IMR-90 (cell line): Measurements from ENCODE around the gene SH2D4B. TPM values are rescaled to one million over a fixed set of nuclear protein-coding genes. Genes with fewer than 3 reads are reported as not detected.

ENCODE experiments used
- ATAC-seq: fragments of 200-7000 bp; cut with Tn5 transposase; 2 replicates; pipeline ENCODE4 v1.9.1; 2020; ENCODE audit warnings: low read depth, mild to moderate bottlenecking, moderate library complexity
- BruUV-seq: library from RNA; stranded (reverse); fragments of 400-500 nt; replicated peaks from 2 replicates; lab custom pipeline; 2021; lab: Mats Ljungman, UMichigan
- CTCF ChIA-PET: fragments of 300-600 bp; formaldehyde crosslinking; extraction: SDS; loops from one replicate; lab custom pipeline; 2021; ENCODE audit warnings: antibody characterized with exemption; lab: Yijun Ruan, JAX
- POLR2A ChIA-PET: fragments of 300-600 bp; sonication (Branson Sonifier 250); formaldehyde crosslinking; loops from one replicate; lab custom pipeline; 2022; ENCODE audit warnings: antibody characterized with exemption; ENCODE audit not compliant: unreplicated experiment; lab: Charles Lee
- DNase-seq: peaks from one replicate; pipeline ENCODE4 v3.0.0; 2013
- H2AFZ ChIP-seq: replicated peaks from 2 replicates; pipeline ENCODE3; 2013; ENCODE audit warnings: low read length, mild to moderate bottlenecking; ENCODE audit not compliant: poor library complexity
- H2AK5ac ChIP-seq: 2 replicates; pipeline ENCODE4 v1.6.1; 2013; ENCODE audit warnings: low read depth, low read length, inconsistent platforms
- H2AK9ac ChIP-seq: replicated peaks from 2 replicates; pipeline ENCODE3; 2013; ENCODE audit warnings: mild to moderate bottlenecking, low read depth, low read length, moderate library complexity; ENCODE audit not compliant: poor library complexity
- H2BK120ac ChIP-seq: 2 replicates; pipeline ENCODE4 v1.6.1; 2013; ENCODE audit warnings: low read depth, low read length, inconsistent platforms
- H2BK15ac ChIP-seq: 3 replicates; pipeline ENCODE4 v1.6.1; 2013; ENCODE audit warnings: low read depth, low read length, inconsistent platforms
- H2BK20ac ChIP-seq: 2 replicates; pipeline ENCODE4 v1.6.1; 2013; ENCODE audit warnings: low read depth, mild to moderate bottlenecking, inconsistent platforms, low read length, moderate library complexity
- H2BK5ac ChIP-seq: 2 replicates; pipeline ENCODE4 v1.6.1; 2013; ENCODE audit warnings: mild to moderate bottlenecking, low read depth, low read length, inconsistent platforms; ENCODE audit not compliant: poor library complexity, severe bottlenecking
- H3K14ac ChIP-seq: replicated peaks from 2 replicates; pipeline ENCODE4 v1.6.1; 2013; ENCODE audit warnings: low read depth, low read length, inconsistent platforms
- H3K18ac ChIP-seq: 2 replicates; pipeline ENCODE4 v1.6.1; 2013; ENCODE audit warnings: low read depth, low read length, control low read depth
- H3K23ac ChIP-seq: 2 replicates; pipeline ENCODE4 v1.6.1; 2013; ENCODE audit warnings: low read depth, low read length, inconsistent platforms
- H3K27ac ChIP-seq: 2 replicates; pipeline ENCODE4 v1.5.1; 2013; ENCODE audit warnings: mild to moderate bottlenecking, control low read depth, low read length; ENCODE audit not compliant: insufficient read depth
- H3K27me3 ChIP-seq: 2 replicates; pipeline ENCODE4 v1.6.1; 2013; ENCODE audit warnings: low read length; ENCODE audit not compliant: control insufficient read depth, insufficient read depth
- H3K36me3 ChIP-seq: 2 replicates; pipeline ENCODE4 v1.6.1; 2013; ENCODE audit warnings: low read length, mixed read lengths; ENCODE audit not compliant: control insufficient read depth, insufficient read depth
- H3K4ac ChIP-seq: 2 replicates; pipeline ENCODE4 v1.6.1; 2013; ENCODE audit warnings: low read depth, low read length, inconsistent platforms
- H3K4me1 ChIP-seq: 2 replicates; pipeline ENCODE4 v1.6.1; 2013; ENCODE audit warnings: low read length, mixed read lengths; ENCODE audit not compliant: control insufficient read depth, insufficient read depth
- H3K4me2 ChIP-seq: 2 replicates; pipeline ENCODE4 v1.6.1; 2013; ENCODE audit warnings: low read depth, mild to moderate bottlenecking, control low read depth, low read length, moderate library complexity
- H3K4me3 ChIP-seq: 2 replicates; pipeline ENCODE4 v1.5.1; 2013; ENCODE audit warnings: low read depth, mild to moderate bottlenecking, control low read depth, low read length, moderate library complexity; ENCODE audit not compliant: insufficient read depth
- H3K56ac ChIP-seq: 2 replicates; pipeline ENCODE4 v1.6.1; 2013; ENCODE audit warnings: low read length, inconsistent platforms; ENCODE audit not compliant: insufficient read depth; ENCODE audit errors: extremely low read depth
- H3K79me1 ChIP-seq, 2 experiments: 2 replicates each; pipeline ENCODE4 v1.6.1; 2013; ENCODE audit warnings: low read length in 2 of 2, inconsistent platforms in 1 of 2, low read depth in 1 of 2
- H3K9ac ChIP-seq: 2 replicates; pipeline ENCODE4 v1.6.1; 2013; ENCODE audit warnings: low read depth, low read length, control low read depth
- H3K9me1 ChIP-seq: 2 replicates; pipeline ENCODE4 v1.6.1; 2013; ENCODE audit warnings: low read length, inconsistent platforms; ENCODE audit not compliant: insufficient read depth
- H3K9me3 ChIP-seq: 2 replicates; pipeline ENCODE4 v1.6.1; 2013; ENCODE audit warnings: low read length; ENCODE audit not compliant: control insufficient read depth, insufficient read depth
- H4K20me1 ChIP-seq: 2 replicates; pipeline ENCODE4 v1.6.1; 2013; ENCODE audit warnings: low read length, inconsistent platforms; ENCODE audit not compliant: insufficient read depth
- H4K5ac ChIP-seq: 2 replicates; pipeline ENCODE4 v1.6.1; 2013; ENCODE audit warnings: mild to moderate bottlenecking, low read depth, low read length, control low read depth
- H4K8ac ChIP-seq, 2 experiments: 2 replicates each; pipeline ENCODE4 v1.6.1; 2013; ENCODE audit warnings: low read depth in 2 of 2, low read length in 2 of 2, control low read depth in 1 of 2, inconsistent platforms in 1 of 2
- H4K91ac ChIP-seq: 2 replicates; pipeline ENCODE4 v1.6.1; 2013; ENCODE audit warnings: low read depth, low read length, inconsistent platforms; ENCODE audit not compliant: insufficient read depth
- RFX5 ChIP-seq: IDR thresholded peaks from 2 replicates; pipeline ENCODE4 v1.8.0; 2012; ENCODE audit warnings: low read depth, mild to moderate bottlenecking, low read length, moderate library complexity
- WGBS, 2 experiments: methylation state at CpG; one replicate each; pipeline versions ENCODE4 v1.1.5 to v1.1.7; 2013; ENCODE audit warnings: missing lambda C conversion rate in 2 of 2; ENCODE audit not compliant: insufficient read length in 1 of 2; ENCODE audit errors: extremely low coverage in 2 of 2; 5-methylcytosine and 5-hydroxymethylcytosine counted together
- dilution Hi-C: fragments of 300-500 bp; cut with HindIII; formaldehyde crosslinking; loops from one replicate; pipeline ENCODE4 v1.14.3; 2018; ENCODE audit warnings: low sequenced_read_pairs; ENCODE audit not compliant: unreplicated experiment
- in situ Hi-C: fragments of 300-500 bp; cut with MboI; formaldehyde crosslinking; loops from 3 replicates; pipeline ENCODE4 v1.14.3; 2019; ENCODE audit warnings: low sequenced_read_pairs, inconsistent platforms, mixed read lengths
- intact Hi-C: fragments of 100-400 bp; cut with micrococcal nuclease; formaldehyde crosslinking; loops from 2 replicates; pipeline ENCODE4 v1.10.0; 2022
- polyA plus RNA-seq, 3 experiments: library from polyadenylated mRNA; depleted of rRNA; stranded (reverse); fragments of >200 nt; gene quantifications; 2 replicates each; pipeline ENCODE4 v1.2.3, GENCODE V29; 2012; ENCODE audit warnings: low replicate concordance in 1 of 3
- total RNA-seq: library from RNA; depleted of rRNA; stranded (reverse); fragments of >200 nt; gene quantifications from 2 replicates; pipeline ENCODE4 v1.2.3, GENCODE V29; 2012

SH2D4B gene
- total and polyA plus RNA-seq, 2 of the 4 experiments (the other 2 are of a cell fraction) = not detected

GRCh38 chr10:80608706-80609105, 71.0 kb downstream of the SH2D4B start:
- ChIA-PET CTCF (no interaction called here), POLR2A (no interaction called here)
- Histone ChIP-seq H4K91ac (no peak overlapping the region), H2AK5ac (no peak overlapping the region), H2BK15ac (no peak overlapping the region), H2BK20ac (no peak overlapping the region), H2BK5ac (no peak overlapping the region), H3K4me1 (no peaks in the 10 kb centered on the region), H3K9me3 (no peaks in the 10 kb centered on the region), H3K36me3 (no peaks in the 10 kb centered on the region), H3K9me1 (no peaks in the 10 kb centered on the region), H3K79me1 (no peaks in the 10 kb centered on the region), H4K8ac (no peak overlapping the region), H3K4me2 (no peak overlapping the region), H3K18ac (no peak overlapping the region), H3K27ac (no peak overlapping the region), H3K14ac (no peak overlapping the region), H2AFZ (no peak overlapping the region), H2AK9ac (no peak overlapping the region), H3K56ac (no peak overlapping the region), H3K9ac (no peak overlapping the region), H4K20me1 (no peaks in the 10 kb centered on the region), H3K4ac (no peak overlapping the region), H3K4me3 (no peak overlapping the region), H4K5ac (no peak overlapping the region), H3K27me3 (peaks cover 3% of the 10 kb centered on the region; the same call in 1 of the 2 replicates), H3K23ac (no peak overlapping the region), H2BK120ac (no peak overlapping the region)
- BruUV-seq = no TSS peak
- ATAC-seq (no peak), DNase-seq (no peak)
- in situ Hi-C loops (no loop called here), intact Hi-C loops (no loop called here), dilution Hi-C loops (no loop called here)
- no peak for TF ChIP-seq RFX5
- 20% methylated on average over 1 of the region's 11 CpGs; no CpG with 5 or more reads in 1 of the 2 experiments for WGBS, 2 experiments
